ENCODE results near the gene SLC7A8. TPM values are rescaled to one million over a fixed set of nuclear protein-coding genes. Genes with fewer than 3 reads are reported as not detected.
"Not testable (repeated sequence)": the region's sequence is repeated elsewhere in the genome, so short reads cannot be mapped to it uniquely, and the experiment has no call there.

SLC7A8 gene
- total RNA-seq, 1 experiment from 2014 or later = 77.9 TPM

GRCh38 chr14:23202001-23202400 is 18.5 kb upstream of the SLC7A8 start:
- DNase-seq = no peak
- Histone ChIP-seq H4K5ac (ENCODE audit: insufficient read length, low read depth, low read length) (no peak overlapping the region), H4K20me1 (ENCODE audit: control insufficient read depth, insufficient read depth, insufficient read length) (no peaks in the 10 kb centered on the region), H3K18ac (ENCODE audit: insufficient read length, low read depth, low read length) (no peak overlapping the region), H4K91ac (ENCODE audit: insufficient read length, low read depth, low read length) (no peak overlapping the region), H3K9me3 (ENCODE audit: control insufficient read depth, low read depth, low read length) (no peaks in the 10 kb centered on the region), H2BK20ac (ENCODE audit: low read depth, low read length, poor library complexity, severe bottlenecking) (no peak overlapping the region), H2BK12ac (ENCODE audit: insufficient read length, low read depth, low read length) (no peak overlapping the region), H3K4me2 (ENCODE audit: insufficient read depth, insufficient read length, low read length) (no peak overlapping the region), H3K23ac (ENCODE audit: insufficient read length, low read depth, low read length) (no peak overlapping the region), H3T11ph (ENCODE audit: low read length) (no peak overlapping the region), H2BK120ac (ENCODE audit: low read depth, low read length, poor library complexity, severe bottlenecking) (no peak overlapping the region), H3K14ac (ENCODE audit: insufficient read depth, low read length) (no peak overlapping the region), H3K4ac (ENCODE audit: low read depth, low read length) (no peak overlapping the region), H3K23me2 (ENCODE audit: insufficient read length, low read depth, low read length, poor library complexity, severe bottlenecking) (no peaks in the 10 kb centered on the region), H3K27me3 (ENCODE audit: insufficient read depth, low read length) (no peaks in the 10 kb centered on the region), H2BK5ac (ENCODE audit: insufficient read length, low read length) (no peak overlapping the region), H3K27ac (ENCODE audit: insufficient read length, low read depth, low read length) (no peak overlapping the region), H2AK5ac (ENCODE audit: insufficient read length, low read length) (no peak overlapping the region), H4K8ac (replicated peaks; ENCODE audit: insufficient read length, low read depth, low read length) (no peak overlapping the region), H3K56ac (ENCODE audit: insufficient read length, low read depth, low read length) (no peak overlapping the region), H3K4me1 (ENCODE audit: insufficient read depth, low read length) (peaks cover 5% of the 10 kb centered on the region), H2BK15ac (ENCODE audit: low read depth, low read length) (no peak overlapping the region), H2AFZ (ENCODE audit: low read length) (no peak overlapping the region), H3K79me1 (ENCODE audit: insufficient read depth, low read depth, low read length, poor library complexity, severe bottlenecking) (no peaks in the 10 kb centered on the region), H3K79me2 (ENCODE audit: insufficient read depth, low read length) (no peaks in the 10 kb centered on the region), H3K9ac (ENCODE audit: extremely low read depth, insufficient read length, low read length) (no peak overlapping the region)
- Mint-ChIP-seq H3K4me1 (peaks cover 39 to 45% of the 10 kb centered on the region in 2 experiments), H3K27ac (no peak overlapping the region), H3K4me3 (no peak overlapping the region), H3K9me3 (no peaks in the 10 kb centered on the region; a peak in 1 of 5 replicates), H3K36me3 (ENCODE audit: insufficient read depth in 1 of 3, low read depth in 3 of 3) (peaks cover 0 to 4% (median 0%) of the 10 kb centered on the region in 3 experiments; a peak in 2 of 7 replicates), H3K27me3 (ENCODE audit: low read depth) (no peaks in the 10 kb centered on the region)
- TF ChIP-seq, protein P1, sequence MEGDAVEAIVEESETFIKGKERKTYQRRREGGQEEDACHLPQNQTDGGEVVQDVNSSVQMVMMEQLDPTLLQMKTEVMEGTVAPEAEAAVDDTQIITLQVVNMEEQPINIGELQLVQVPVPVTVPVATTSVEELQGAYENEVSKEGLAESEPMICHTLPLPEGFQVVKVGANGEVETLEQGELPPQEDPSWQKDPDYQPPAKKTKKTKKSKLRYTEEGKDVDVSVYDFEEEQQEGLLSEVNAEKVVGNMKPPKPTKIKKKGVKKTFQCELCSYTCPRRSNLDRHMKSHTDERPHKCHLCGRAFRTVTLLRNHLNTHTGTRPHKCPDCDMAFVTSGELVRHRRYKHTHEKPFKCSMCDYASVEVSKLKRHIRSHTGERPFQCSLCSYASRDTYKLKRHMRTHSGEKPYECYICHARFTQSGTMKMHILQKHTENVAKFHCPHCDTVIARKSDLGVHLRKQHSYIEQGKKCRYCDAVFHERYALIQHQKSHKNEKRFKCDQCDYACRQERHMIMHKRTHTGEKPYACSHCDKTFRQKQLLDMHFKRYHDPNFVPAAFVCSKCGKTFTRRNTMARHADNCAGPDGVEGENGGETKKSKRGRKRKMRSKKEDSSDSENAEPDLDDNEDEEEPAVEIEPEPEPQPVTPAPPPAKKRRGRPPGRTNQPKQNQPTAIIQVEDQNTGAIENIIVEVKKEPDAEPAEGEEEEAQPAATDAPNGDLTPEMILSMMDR (conservative IDR thresholded peaks at IDR 0.05) = no peak
- no CpG with 5 or more reads among the region's 7 CpGs for WGBS (ENCODE audit: extremely low coverage, insufficient read length, low lambda C conversion rate)

DNA sequence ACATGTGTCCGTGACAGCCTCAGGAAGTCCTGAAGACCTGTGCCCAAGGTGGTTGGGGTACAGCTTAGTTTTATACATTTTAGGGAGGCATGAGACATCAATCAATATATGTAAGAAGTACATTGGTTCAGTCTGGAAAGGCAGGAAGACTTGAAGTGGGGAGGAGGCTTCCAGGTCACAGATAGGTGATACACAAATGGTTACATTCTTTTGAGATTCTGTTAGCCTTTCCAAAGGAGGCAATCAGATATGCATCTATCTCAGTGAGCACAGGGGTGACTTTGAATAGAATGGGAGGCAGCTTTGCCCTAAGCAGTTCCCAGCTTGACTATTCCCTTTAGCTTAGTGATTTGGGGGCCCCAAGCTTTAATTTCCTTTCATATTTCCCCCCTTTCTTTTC is 15.7 kb upstream of the SLC7A8 start:
- not testable (repeated sequence) for DNase-seq; H3K23ac ChIP-seq (ENCODE audit: insufficient read length, low read depth, low read length); H4K91ac ChIP-seq (ENCODE audit: insufficient read length, low read depth, low read length); H2BK5ac ChIP-seq (ENCODE audit: insufficient read length, low read length); H2AK5ac ChIP-seq (ENCODE audit: insufficient read length, low read length); H3K14ac ChIP-seq (ENCODE audit: insufficient read depth, low read length); H3K9ac ChIP-seq (ENCODE audit: extremely low read depth, insufficient read length, low read length); H3K27ac ChIP-seq (ENCODE audit: insufficient read length, low read depth, low read length); H3K9me3 Mint-ChIP-seq; H3K56ac ChIP-seq (ENCODE audit: insufficient read length, low read depth, low read length); H3K18ac ChIP-seq (ENCODE audit: insufficient read length, low read depth, low read length); H3K79me1 ChIP-seq (ENCODE audit: insufficient read depth, low read depth, low read length, poor library complexity, severe bottlenecking); H3K4ac ChIP-seq (ENCODE audit: low read depth, low read length); H4K20me1 ChIP-seq (ENCODE audit: control insufficient read depth, insufficient read depth, insufficient read length); H3K27me3 ChIP-seq (ENCODE audit: insufficient read depth, low read length); H3K4me1 ChIP-seq (ENCODE audit: insufficient read depth, low read length); H3K27me3 Mint-ChIP-seq (ENCODE audit: low read depth); H2BK12ac ChIP-seq (ENCODE audit: insufficient read length, low read depth, low read length); H3K36me3 Mint-ChIP-seq (ENCODE audit: insufficient read depth in 1 of 3, low read depth in 3 of 3); H3K79me2 ChIP-seq (ENCODE audit: insufficient read depth, low read length); H4K8ac ChIP-seq (replicated peaks; ENCODE audit: insufficient read length, low read depth, low read length); H2BK15ac ChIP-seq (ENCODE audit: low read depth, low read length); H3K23me2 ChIP-seq (ENCODE audit: insufficient read length, low read depth, low read length, poor library complexity, severe bottlenecking); H2AFZ ChIP-seq (ENCODE audit: low read length); H2BK120ac ChIP-seq (ENCODE audit: low read depth, low read length, poor library complexity, severe bottlenecking); H3T11ph ChIP-seq (ENCODE audit: low read length); H4K5ac ChIP-seq (ENCODE audit: insufficient read length, low read depth, low read length); H3K4me2 ChIP-seq (ENCODE audit: insufficient read depth, insufficient read length, low read length); H3K9me3 ChIP-seq (ENCODE audit: control insufficient read depth, low read depth, low read length); H2BK20ac ChIP-seq (ENCODE audit: low read depth, low read length, poor library complexity, severe bottlenecking)
- Mint-ChIP-seq H3K27ac (peak overlapping the region; percentile 2 to 27 (median 3); a peak in 4 of 7 replicates), H3K4me1 (peaks cover 32 to 36% of the 10 kb centered on the region in 2 experiments), H3K4me3 (peak overlapping the region in 1 of 2 experiments; percentile 14; a peak in 1 of 5 replicates)
- no CpG with 5 or more reads among the region's 1 CpG for WGBS (ENCODE audit: extremely low coverage, insufficient read length, low lambda C conversion rate)

Data from H9 (cell line).